GM23248 (cell line): ENCODE data around the gene PPP2R5C.

Experiments
- EZH2 ChIP-seq: fragments of 200-600 bp; sonication (generic); IDR thresholded peaks from 2 replicates; pipeline ENCODE4 v1.6.1; 2018; ENCODE audit warnings: antibody characterized with exemption, mild to moderate bottlenecking; ENCODE audit not compliant: insufficient read depth, poor library complexity, severe bottlenecking
- EZH2phosphoT487 ChIP-seq: fragments of 200-600 bp; sonication (generic); IDR thresholded peaks from 2 replicates; pipeline ENCODE4 v1.6.1; 2018; ENCODE audit warnings: antibody characterized with exemption, moderate library complexity, mild to moderate bottlenecking, low read depth; ENCODE audit not compliant: insufficient read depth

- TF ChIP-seq EZH2 = no peak
- no peak for TF ChIP-seq EZH2phosphoT487
Observed at GRCh38 chr14:101939646-101940170, 178.2 kb downstream of the PPP2R5C start.
